Gastrocnemius medialis (tissue), 4 donors: ENCODE data around the gene NET1. TPM values are rescaled to one million over a fixed set of nuclear protein-coding genes. Genes with fewer than 3 reads are reported as not detected.
"Not testable (repeated sequence)": the region's sequence is repeated elsewhere in the genome, so short reads cannot be mapped to it uniquely, and the experiment has no call there.

Experiments used
- ATAC-seq, 2 donors: fragments of 150-250 bp; one replicate each; pipeline ENCODE4 v1.9.1; 2016
- DNase-seq, 2 donors: peaks; one replicate each; pipeline ENCODE4 v3.0.0-alpha.2; 2019
- H3K27ac ChIP-seq, 4 donors: fragments of 200-600 bp; sonication (generic); 1 replicate in 1 of 4; 2 replicates in 3 of 4; pipeline ENCODE4 v1.5.1; 2016 to 2018; ENCODE audit warnings: mild to moderate bottlenecking in 2 of 4, moderate library complexity in 1 of 4
- H3K27me3 ChIP-seq, 3 donors: fragments of 200-600 bp; sonication (generic) in 2 of 3; 1 replicate in 1 of 3; 2 replicates in 2 of 3; pipeline versions ENCODE4 v1.5.1 to v1.6.0; 2016 to 2019; ENCODE audit warnings: mild to moderate bottlenecking in 1 of 3, moderate library complexity in 1 of 3
- H3K36me3 ChIP-seq, 2 donors: fragments of 200-600 bp; sonication (generic) in 1 of 2; one replicate each; pipeline ENCODE4 v1.5.1; 2017 to 2018
- H3K4me1 ChIP-seq, 2 donors: fragments of 200-600 bp; sonication (generic) in 1 of 2; one replicate each; pipeline ENCODE4 v1.5.1; 2016 to 2017; ENCODE audit warnings: mild to moderate bottlenecking in 2 of 2
- H3K4me3 ChIP-seq, 4 donors: fragments of 200-600 bp; sonication (generic) in 3 of 4; 1 replicate in 1 of 4; 2 replicates in 3 of 4; pipeline ENCODE4 v1.5.1; 2016 to 2019; ENCODE audit warnings: mild to moderate bottlenecking in 2 of 4
- H3K9me3 ChIP-seq, 3 donors: fragments of 200-600 bp; sonication (generic) in 2 of 3; 1 replicate in 1 of 3; 2 replicates in 2 of 3; pipeline ENCODE4 v1.5.1; 2016 to 2019
- POLR2A ChIP-seq, 2 donors: fragments of 450-650 bp; IDR thresholded peaks; one replicate each; pipeline ENCODE4 v1.6.1; 2017; ENCODE audit warnings: antibody characterized with exemption in 2 of 2, mild to moderate bottlenecking in 2 of 2, moderate library complexity in 2 of 2
- in situ Hi-C, 4 donors: fragments of 200-750 bp; cut with MboI; loops; one replicate each; pipeline versions ENCODE4 v1.15.0 to v1.8.0; 2017; ENCODE audit warnings: low sequenced_read_pairs in 4 of 4
- intact Hi-C: fragments of 100-400 bp; cut with DNase I; formaldehyde crosslinking; loops from one replicate; pipeline ENCODE4 v1.15.1; 2023; ENCODE audit warnings: low total_unique reads
- total RNA-seq, 4 donors: library from RNA; depleted of rRNA; stranded (reverse); fragments of >200 nt; gene quantifications; one replicate each; pipeline versions ENCODE4 v1.1.0 to v1.2.3, GENCODE V29; 2016
- TF ChIP-seq, protein P1 (sequence below), 5 experiments: fragments of 450-650 bp in 3 of 5; fragments of 200-600 bp in 2 of 5; sonication (generic) in 2 of 5; IDR thresholded peaks in 4 of 5; conservative IDR thresholded peaks in 1 of 5; 1 replicate in 4 of 5; 2 replicates in 1 of 5; pipeline ENCODE4 v1.5.1; 2016 to 2019; ENCODE audit warnings: antibody characterized with exemption in 5 of 5, mild to moderate bottlenecking in 3 of 5, moderate library complexity in 3 of 5

The NET1 gene
- total RNA-seq, 4 donors from 2014 or later, result 19.8 to 76.4 (median 36.3) TPM

DNA sequence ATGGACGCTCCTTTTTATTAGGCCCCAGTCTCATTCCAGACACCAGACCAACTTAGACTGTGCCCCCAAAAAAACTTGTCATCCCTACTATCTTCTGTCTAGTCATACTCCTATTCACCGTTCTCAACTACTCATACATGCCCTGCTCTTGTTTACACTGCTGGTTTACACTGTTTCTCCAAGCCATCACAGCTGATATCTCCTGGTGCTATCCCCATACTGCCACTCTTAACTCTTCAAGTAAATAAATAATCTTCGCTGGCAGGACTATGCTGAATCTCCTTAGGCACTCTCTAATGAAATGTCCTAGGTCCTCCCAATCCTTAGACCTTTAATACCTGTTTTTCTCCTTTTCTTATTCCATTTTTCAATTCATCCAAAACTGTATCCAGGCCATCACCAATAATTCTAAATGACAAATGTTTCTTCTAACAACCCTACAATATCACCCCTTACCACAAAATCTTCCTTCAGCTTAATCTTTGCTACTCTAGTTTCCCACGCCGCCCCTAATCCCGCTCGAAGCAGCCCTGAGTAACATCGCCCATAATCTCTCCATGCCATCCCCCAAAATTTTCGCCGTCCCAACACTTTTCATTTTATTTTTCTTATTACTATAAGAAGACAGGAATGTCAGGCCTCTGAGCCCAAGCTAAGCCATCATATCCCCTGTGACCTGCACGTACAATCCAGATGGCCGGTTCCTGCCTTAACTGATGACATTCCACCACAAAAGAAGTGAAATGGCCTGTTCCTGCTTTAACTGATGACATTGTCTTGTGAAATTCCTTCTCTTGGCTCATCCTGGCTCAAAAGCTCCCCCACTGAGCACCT is 63.8 kb downstream of the NET1 start:
- H3K36me3 ChIP-seq, H3K9me3 ChIP-seq, H3K27ac ChIP-seq, ATAC-seq, H3K27me3 ChIP-seq, H3K4me3 ChIP-seq, intact Hi-C loops, in situ Hi-C loops, H3K4me1 ChIP-seq, DNase-seq: not testable (repeated sequence)

DNA sequence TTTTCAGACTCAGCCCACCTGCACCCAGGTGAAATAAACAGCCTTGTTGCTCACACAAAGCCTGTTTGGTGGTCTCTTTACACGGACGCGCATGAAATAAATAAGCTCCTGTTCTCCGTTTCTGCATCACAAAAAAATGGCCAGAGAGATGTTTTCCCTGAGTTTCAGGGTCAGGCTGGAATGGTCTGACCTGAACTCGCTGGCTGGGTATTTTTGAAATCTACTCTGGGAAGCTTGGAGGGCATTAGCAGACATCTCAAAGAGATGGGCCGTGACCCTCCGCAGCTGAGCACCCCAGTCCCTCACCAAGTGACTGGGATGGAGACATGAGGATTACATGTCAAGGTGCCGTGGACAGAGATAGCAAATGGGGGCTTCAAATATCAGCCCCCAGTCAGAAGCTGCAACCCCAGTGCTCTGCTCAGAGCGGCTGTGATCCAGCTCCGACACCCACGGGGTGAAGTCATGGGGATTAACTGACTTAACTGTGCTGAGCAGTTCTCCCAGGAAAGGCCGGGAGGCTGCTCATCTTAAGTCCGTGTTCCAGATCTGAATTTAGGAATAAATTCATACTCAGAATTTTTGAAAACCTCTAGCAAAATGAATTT is 64.7 kb downstream of the NET1 start:
- DNase-seq (no peak), ATAC-seq (no peak)
- Histone ChIP-seq H3K4me3 (no peak overlapping the region), H3K4me1 (no peaks in the 10 kb centered on the region), H3K9me3 (no peaks in the 10 kb centered on the region), H3K36me3 (no peaks in the 10 kb centered on the region), H3K27me3 (no peaks in the 10 kb centered on the region), H3K27ac (no peak overlapping the region)
- intact Hi-C loops, result no loop called here
- in situ Hi-C loops, result no loop called here
- TF ChIP-seq, protein P1, sequence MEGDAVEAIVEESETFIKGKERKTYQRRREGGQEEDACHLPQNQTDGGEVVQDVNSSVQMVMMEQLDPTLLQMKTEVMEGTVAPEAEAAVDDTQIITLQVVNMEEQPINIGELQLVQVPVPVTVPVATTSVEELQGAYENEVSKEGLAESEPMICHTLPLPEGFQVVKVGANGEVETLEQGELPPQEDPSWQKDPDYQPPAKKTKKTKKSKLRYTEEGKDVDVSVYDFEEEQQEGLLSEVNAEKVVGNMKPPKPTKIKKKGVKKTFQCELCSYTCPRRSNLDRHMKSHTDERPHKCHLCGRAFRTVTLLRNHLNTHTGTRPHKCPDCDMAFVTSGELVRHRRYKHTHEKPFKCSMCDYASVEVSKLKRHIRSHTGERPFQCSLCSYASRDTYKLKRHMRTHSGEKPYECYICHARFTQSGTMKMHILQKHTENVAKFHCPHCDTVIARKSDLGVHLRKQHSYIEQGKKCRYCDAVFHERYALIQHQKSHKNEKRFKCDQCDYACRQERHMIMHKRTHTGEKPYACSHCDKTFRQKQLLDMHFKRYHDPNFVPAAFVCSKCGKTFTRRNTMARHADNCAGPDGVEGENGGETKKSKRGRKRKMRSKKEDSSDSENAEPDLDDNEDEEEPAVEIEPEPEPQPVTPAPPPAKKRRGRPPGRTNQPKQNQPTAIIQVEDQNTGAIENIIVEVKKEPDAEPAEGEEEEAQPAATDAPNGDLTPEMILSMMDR (IDR thresholded peaks at IDR 0.05 in 4 of 5, conservative IDR thresholded peaks at IDR 0.05 in 1 of 5), result no peak
- TF ChIP-seq POLR2A (IDR thresholded peaks at IDR 0.05), result no peak

DNA sequence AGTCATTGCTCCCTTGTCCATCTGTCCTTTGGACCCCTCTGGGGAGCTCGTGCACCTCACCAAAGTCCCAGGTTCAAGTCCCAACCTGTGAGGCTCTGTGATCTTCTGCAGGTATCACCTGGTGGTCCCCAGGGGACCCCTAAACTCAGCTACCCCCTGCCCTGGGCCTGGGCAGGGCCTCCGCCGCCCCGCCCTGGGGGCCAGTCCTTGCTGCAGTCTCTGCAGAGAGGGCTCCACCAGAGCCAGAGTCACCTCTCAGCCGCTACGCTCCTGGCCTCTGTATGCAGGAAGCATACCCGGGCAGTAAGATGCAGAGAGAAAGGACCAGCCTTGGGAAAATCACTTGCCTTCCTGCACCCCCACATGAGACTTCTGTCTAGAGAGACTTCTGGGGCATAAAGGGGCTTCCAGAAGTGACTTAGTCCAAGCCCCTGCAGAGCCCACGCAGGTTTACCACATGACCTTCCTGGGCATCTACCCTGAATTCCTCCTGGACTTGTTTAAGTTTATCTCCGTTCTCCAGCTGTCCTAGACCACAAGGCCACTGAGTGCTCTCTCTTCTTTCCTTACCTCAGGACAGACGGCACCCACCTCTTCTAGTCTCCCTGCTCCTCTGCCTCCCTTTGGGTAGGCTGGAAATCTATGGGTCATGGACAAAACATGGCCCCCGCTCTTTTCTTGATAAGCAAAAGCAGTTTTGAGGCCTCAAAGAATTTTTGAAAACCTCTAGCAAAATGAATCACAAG is 65.8 kb downstream of the NET1 start:
- no peak for DNase-seq
- TF ChIP-seq, protein P1 (IDR thresholded peaks at IDR 0.05 in 4 of 5, conservative IDR thresholded peaks at IDR 0.05 in 1 of 5), result no peak
- TF ChIP-seq POLR2A (IDR thresholded peaks at IDR 0.05), result no peak
- Histone ChIP-seq H3K27ac (no peak overlapping the region), H3K36me3 (no peaks in the 10 kb centered on the region), H3K4me3 (no peak overlapping the region), H3K27me3 (no peaks in the 10 kb centered on the region), H3K9me3 (no peaks in the 10 kb centered on the region), H3K4me1 (no peaks in the 10 kb centered on the region)
- in situ Hi-C loops (no loop called here), intact Hi-C loops (no loop called here)
- no peak for ATAC-seq

DNA sequence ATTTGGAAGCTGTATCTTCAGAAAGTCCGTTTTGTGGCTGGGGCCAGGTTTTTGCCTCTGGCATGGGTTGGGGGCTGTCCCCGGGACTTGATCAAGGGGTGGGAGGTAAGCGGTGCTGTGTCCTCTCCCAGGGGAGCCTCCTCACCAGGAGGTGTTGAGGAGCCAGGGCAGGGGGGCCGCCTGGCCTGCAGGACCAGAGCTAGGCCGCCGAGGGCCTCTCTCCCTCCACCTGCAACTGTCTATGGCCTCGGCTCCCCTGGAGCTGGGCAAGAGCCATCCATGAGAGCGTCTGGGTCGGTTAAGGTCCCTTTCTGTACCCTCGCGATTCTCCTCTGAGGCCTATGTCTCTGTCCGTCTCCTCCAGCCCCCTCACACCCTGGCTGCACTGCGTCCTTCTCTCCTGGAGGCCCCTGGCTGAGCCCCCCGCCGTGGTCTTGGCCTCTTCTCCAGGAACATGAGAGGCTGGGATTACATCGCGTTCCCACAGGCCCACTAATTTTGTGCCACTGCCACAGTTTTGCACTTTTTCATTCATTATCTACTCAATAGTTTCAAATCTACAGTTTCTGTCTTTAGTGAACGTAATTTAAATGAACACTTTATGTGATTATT is 66.4 kb downstream of the NET1 start:
- Histone ChIP-seq H3K36me3 (no peaks in the 10 kb centered on the region), H3K4me3 (no peak overlapping the region), H3K27me3 (no peaks in the 10 kb centered on the region), H3K9me3 (no peaks in the 10 kb centered on the region), H3K4me1 (no peaks in the 10 kb centered on the region), H3K27ac (no peak overlapping the region)
- ATAC-seq (no peak), DNase-seq (no peak)
- intact Hi-C loops, result no loop called here
- in situ Hi-C loops, result no loop called here
- no peak for TF ChIP-seq POLR2A (IDR thresholded peaks at IDR 0.05)
- TF ChIP-seq, protein P1 (IDR thresholded peaks at IDR 0.05 in 4 of 5, conservative IDR thresholded peaks at IDR 0.05 in 1 of 5), result no peak
